ENCODE results near the gene ABCC9. TPM values are rescaled to one million over a fixed set of nuclear protein-coding genes. Genes with fewer than 3 reads are reported as not detected.

Gene ABCC9
- total RNA-seq, 1 donor from 2014 or later, result 24.6 TPM

DNA sequence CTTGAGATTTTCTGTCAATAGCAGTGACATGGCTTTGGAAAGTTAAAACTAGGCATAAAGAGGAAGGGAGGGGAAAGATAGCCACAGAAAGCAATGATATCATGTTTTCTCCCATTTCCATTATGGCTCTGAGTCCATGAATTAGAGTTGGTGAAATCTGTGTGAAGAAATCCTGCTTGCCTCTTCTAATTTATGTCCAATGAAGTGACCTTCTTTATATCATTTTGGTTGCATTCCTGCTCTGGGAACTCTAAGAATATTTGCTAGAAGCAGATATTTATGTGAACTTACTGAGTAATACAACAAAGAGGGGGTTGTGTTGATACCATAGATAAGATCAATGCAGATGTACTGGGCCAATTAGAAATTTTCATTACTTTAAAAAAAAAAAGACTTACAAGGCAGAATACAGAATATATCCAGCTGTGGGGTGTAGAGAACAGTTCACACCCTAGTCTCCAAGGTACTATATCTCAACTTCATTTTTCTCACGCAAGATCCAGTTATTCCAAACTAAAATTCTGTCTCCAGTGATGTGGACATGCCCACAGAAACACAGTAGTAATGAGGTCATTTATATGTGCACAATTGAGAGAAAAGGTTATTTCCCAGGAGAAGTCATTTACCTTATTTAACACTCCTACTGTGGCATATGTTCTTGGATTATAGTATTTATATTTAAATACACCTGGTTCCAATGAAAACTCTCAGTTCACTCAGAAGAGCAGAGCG is 115.2 kb downstream of the ABCC9 start:
- DNase-seq (ENCODE audit: extremely low spot score in 2 of 2), result no peak
- H3K4me1 ChIP-seq, result peaks cover 34% of the 10 kb centered on the region
- H3K4me3 ChIP-seq, result no peak overlapping the region
- H3K9me3 ChIP-seq, result no peaks in the 10 kb centered on the region
- peak overlapping the region; percentile 25 for H3K27ac ChIP-seq
- H3K27me3 ChIP-seq, result no peaks in the 10 kb centered on the region
- intact Hi-C loops (cut with DNase I), result loop anchor here (5.0 kb wide), 1 partner anchor 116 kb away; the partner anchor contains the start of gene ABCC9
- no peak for TF ChIP-seq POLR2AphosphoS5 (IDR thresholded peaks at IDR 0.05; ENCODE audit: insufficient read depth in 1 of 2, low read depth in 1 of 2)
- TF ChIP-seq, protein P1, sequence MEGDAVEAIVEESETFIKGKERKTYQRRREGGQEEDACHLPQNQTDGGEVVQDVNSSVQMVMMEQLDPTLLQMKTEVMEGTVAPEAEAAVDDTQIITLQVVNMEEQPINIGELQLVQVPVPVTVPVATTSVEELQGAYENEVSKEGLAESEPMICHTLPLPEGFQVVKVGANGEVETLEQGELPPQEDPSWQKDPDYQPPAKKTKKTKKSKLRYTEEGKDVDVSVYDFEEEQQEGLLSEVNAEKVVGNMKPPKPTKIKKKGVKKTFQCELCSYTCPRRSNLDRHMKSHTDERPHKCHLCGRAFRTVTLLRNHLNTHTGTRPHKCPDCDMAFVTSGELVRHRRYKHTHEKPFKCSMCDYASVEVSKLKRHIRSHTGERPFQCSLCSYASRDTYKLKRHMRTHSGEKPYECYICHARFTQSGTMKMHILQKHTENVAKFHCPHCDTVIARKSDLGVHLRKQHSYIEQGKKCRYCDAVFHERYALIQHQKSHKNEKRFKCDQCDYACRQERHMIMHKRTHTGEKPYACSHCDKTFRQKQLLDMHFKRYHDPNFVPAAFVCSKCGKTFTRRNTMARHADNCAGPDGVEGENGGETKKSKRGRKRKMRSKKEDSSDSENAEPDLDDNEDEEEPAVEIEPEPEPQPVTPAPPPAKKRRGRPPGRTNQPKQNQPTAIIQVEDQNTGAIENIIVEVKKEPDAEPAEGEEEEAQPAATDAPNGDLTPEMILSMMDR (IDR thresholded peaks at IDR 0.05), result no peak
- TF ChIP-seq POLR2A (IDR thresholded peaks at IDR 0.05), result no peak
- H3K36me3 ChIP-seq, result no peaks in the 10 kb centered on the region

DNA sequence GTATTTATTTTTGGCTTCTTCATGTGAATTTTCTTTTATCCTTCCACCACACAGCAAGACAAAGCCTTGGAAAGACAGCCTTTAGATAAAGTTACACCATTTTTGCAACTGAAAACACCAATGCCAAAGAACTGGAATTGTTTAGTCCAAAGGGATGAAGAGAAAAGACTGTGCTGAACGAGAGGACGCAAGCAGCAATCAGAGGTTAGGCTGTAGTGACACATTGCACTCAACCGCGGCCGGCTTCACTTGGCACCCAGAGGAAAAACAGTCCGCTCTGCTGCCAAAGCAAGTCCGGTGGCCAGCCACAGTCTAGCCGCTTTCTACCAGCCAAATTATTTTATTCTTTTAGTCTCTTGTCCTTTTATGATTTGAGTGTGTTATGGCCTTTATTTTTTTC is 117.6 kb downstream of the ABCC9 start:
- no peak for DNase-seq (ENCODE audit: extremely low spot score in 2 of 2)
- H3K9me3 ChIP-seq, result no peaks in the 10 kb centered on the region
- no peak overlapping the region for H3K4me3 ChIP-seq
- H3K4me1 ChIP-seq, result peaks cover 51% of the 10 kb centered on the region
- H3K27ac ChIP-seq, result peak overlapping the region; percentile 40
- TF ChIP-seq POLR2AphosphoS5 (IDR thresholded peaks at IDR 0.05; ENCODE audit: insufficient read depth in 1 of 2, low read depth in 1 of 2), result peak in 1 of 2 donors; percentile 26
- TF ChIP-seq, protein P1 (IDR thresholded peaks at IDR 0.05), result no peak
- TF ChIP-seq POLR2A (IDR thresholded peaks at IDR 0.05), result no peak
- no peaks in the 10 kb centered on the region for H3K36me3 ChIP-seq
- intact Hi-C loops (cut with DNase I), result no loop called here
- H3K27me3 ChIP-seq, result no peaks in the 10 kb centered on the region

DNA sequence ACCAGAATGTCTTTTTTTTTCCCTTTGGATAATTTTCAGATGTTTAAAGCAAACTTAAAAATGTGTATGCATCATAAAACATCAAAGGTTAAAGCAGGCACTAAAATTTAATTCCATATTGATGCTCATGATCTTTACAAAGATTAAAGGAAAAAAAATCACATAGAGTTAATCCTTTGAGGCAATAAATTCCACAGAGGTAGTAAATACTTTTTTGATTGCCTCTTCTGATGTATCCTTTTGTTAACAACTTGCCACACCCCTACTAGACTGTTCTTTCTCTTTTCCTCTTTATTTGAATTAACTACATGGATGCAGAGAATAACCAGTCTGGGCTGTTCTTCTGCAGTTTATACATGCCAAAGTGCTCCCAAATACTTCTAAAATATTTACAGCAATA is 121.5 kb downstream of the ABCC9 start:
- no peaks in the 10 kb centered on the region for H3K9me3 ChIP-seq
- peak in 1 of 2 donors; percentile 62 for TF ChIP-seq POLR2AphosphoS5 (IDR thresholded peaks at IDR 0.05; ENCODE audit: insufficient read depth in 1 of 2, low read depth in 1 of 2)
- TF ChIP-seq POLR2A (IDR thresholded peaks at IDR 0.05), result no peak
- TF ChIP-seq, protein P1 (IDR thresholded peaks at IDR 0.05), result no peak
- no peak overlapping the region for H3K27ac ChIP-seq
- H3K4me1 ChIP-seq, result peaks cover 25% of the 10 kb centered on the region
- no peak overlapping the region for H3K4me3 ChIP-seq
- no peaks in the 10 kb centered on the region for H3K27me3 ChIP-seq
- intact Hi-C loops (cut with DNase I), result no loop called here
- H3K36me3 ChIP-seq, result no peaks in the 10 kb centered on the region
- no peak for DNase-seq (ENCODE audit: extremely low spot score in 2 of 2)

DNA sequence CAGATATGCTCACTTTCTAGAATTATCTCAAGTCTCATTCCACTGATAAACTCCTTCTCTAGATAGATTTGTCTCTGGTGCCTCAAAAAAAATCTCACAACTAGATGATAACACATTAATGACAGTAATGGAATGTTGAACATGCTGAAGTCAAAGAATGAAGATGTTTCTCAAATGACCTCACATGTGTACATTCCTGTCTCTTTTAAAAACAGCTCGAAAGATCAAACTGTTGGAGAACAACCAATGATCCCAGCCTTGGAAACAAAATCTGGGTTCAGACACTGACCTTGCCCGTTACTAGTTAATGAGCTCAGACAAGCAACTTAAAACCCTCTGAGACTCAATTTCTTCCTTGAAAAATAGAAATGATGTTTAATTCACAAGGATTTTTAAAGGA is 122.0 kb downstream of the ABCC9 start:
- Histone ChIP-seq H3K9me3 (no peaks in the 10 kb centered on the region), H3K4me3 (no peak overlapping the region), H3K27me3 (no peaks in the 10 kb centered on the region), H3K36me3 (no peaks in the 10 kb centered on the region), H3K4me1 (peaks cover 25% of the 10 kb centered on the region), H3K27ac (no peak overlapping the region)
- intact Hi-C loops (cut with DNase I), result no loop called here
- TF ChIP-seq, protein P1 (IDR thresholded peaks at IDR 0.05), result no peak
- no peak for TF ChIP-seq POLR2AphosphoS5 (IDR thresholded peaks at IDR 0.05; ENCODE audit: insufficient read depth in 1 of 2, low read depth in 1 of 2)
- TF ChIP-seq POLR2A (IDR thresholded peaks at IDR 0.05), result no peak
- no peak for DNase-seq (ENCODE audit: extremely low spot score in 2 of 2)

DNA sequence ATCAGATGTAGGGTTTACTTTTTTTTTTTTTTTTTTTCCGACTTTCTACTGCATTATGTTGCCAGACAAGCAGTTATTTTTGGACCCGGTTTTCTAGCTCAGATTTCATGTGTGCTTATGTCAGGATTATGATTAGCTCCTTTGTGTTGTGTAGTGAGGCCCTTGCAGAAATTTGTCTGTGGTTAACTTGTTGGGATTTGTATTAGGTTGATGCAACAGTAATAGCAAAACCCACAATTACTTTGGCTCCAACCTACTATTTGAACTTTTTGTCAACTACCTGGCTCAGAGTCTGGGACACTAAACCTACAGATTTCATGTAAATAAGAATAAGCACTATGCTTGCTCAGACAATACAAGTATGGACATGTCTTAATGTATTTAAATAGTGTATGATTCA is 122.6 kb downstream of the ABCC9 start:
- Histone ChIP-seq H3K4me1 (peaks cover 25% of the 10 kb centered on the region), H3K27ac (no peak overlapping the region), H3K9me3 (no peaks in the 10 kb centered on the region), H3K27me3 (no peaks in the 10 kb centered on the region), H3K4me3 (no peak overlapping the region), H3K36me3 (no peaks in the 10 kb centered on the region)
- intact Hi-C loops (cut with DNase I), result no loop called here
- DNase-seq (ENCODE audit: extremely low spot score in 2 of 2), result no peak
- TF ChIP-seq, protein P1 (IDR thresholded peaks at IDR 0.05), result no peak
- no peak for TF ChIP-seq POLR2A (IDR thresholded peaks at IDR 0.05)
- TF ChIP-seq POLR2AphosphoS5 (IDR thresholded peaks at IDR 0.05; ENCODE audit: insufficient read depth in 1 of 2, low read depth in 1 of 2), result no peak
